ENCODE results near the gene SMPD4. TPM values are rescaled to one million over a fixed set of nuclear protein-coding genes. Genes with fewer than 3 reads are reported as not detected.
"Not testable (repeated sequence)": the region's sequence is repeated elsewhere in the genome, so short reads cannot be mapped to it uniquely, and the experiment has no call there.

SMPD4 gene
- total RNA-seq, 1 experiment from 2014 or later: 98.9 TPM

DNA sequence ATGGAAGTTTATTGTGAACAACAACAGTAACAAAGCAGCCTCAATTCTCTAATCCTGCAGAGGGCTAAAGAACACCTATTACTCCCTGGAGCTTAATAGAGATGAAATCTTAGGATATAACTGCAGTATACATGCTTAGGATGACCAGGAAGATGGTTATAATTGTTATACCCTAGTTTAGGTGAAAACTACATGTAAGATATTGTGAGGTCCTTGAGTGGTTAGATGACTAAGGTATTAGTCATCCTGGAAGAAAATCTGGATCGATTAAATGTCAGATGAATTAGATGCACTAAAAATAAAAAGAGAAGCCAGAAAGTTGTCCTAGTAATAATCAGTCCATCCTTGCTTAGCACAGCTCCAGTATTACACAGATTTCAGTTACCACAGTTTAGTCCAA is 39.1 kb upstream of the SMPD4 start:
- RAD21 ChIA-PET (ENCODE audit: low non-redundant PET in 1 of 2, low total read pairs in 2 of 2, uncharacterized antibody in 2 of 2, unreplicated experiment in 2 of 2); BruUV-seq (replicated peaks); H3K36me3 ChIP-seq (ENCODE audit: control insufficient read depth in 1 of 2, insufficient read depth in 2 of 2, low read length in 2 of 2); H2AFZ ChIP-seq (ENCODE audit: low read depth, low read length, poor library complexity, severe bottlenecking); DNase-seq (ENCODE audit: low read depth, low spot score); H3K4me3 ChIP-seq (replicated peaks in 1 of 2; ENCODE audit: low read depth in 1 of 2, low read length in 2 of 2); H3K79me2 ChIP-seq (ENCODE audit: insufficient read depth, low read length); POLR2A ChIA-PET; H3K27ac ChIP-seq (ENCODE audit: low read depth, low read length); H3K4me1 ChIP-seq (ENCODE audit: control insufficient read depth in 1 of 2, insufficient read depth in 2 of 2, low read length in 2 of 2); H3K9me3 ChIP-seq (ENCODE audit: control insufficient read depth in 1 of 2, insufficient read depth in 1 of 2, low read depth in 1 of 2, low read length in 2 of 2); H3K9me2 ChIP-seq (ENCODE audit: insufficient read depth); H4K20me1 ChIP-seq (ENCODE audit: insufficient read depth); intact Hi-C loops (cut with micrococcal nuclease); CTCF ChIA-PET; H3K27me3 ChIP-seq (ENCODE audit: insufficient read depth, low read length); H3K9ac ChIP-seq (ENCODE audit: low read length): not testable (repeated sequence)
- peak; percentile 61 for ATAC-seq
- TF ChIP-seq FOSL1 (IDR thresholded peaks at IDR 0.05; ENCODE audit: low read depth): 0 out of 2 replicates have a peak, but pooled peaks have one; percentile 20
- peak overlapping the region; percentile 47; the same call in 1 of the 2 replicates for H3K4me2 ChIP-seq (ENCODE audit: low read length)

DNA sequence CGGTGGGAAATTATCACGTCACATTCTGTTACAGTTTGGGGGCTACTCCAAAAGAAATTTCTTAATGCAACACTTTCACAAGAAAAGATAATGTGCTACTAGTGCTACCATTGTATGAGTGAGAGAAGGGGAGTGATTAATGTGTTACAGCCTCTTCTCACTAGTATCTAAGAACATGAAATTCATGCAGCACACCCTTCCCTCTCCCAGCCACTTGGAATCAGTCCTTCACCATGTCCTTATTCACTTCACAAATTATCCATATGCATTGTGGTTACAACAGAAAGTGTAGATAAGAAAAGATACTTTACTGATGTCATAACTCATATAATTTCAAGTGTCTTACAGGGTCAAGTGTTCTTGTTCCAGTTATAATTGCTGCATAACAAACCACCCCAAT is 37.7 kb upstream of the SMPD4 start:
- RAD21 ChIA-PET (ENCODE audit: low non-redundant PET in 1 of 2, low total read pairs in 2 of 2, uncharacterized antibody in 2 of 2, unreplicated experiment in 2 of 2); H3K4me1 ChIP-seq (ENCODE audit: control insufficient read depth in 1 of 2, insufficient read depth in 2 of 2, low read length in 2 of 2); DNase-seq (ENCODE audit: low read depth, low spot score); intact Hi-C loops (cut with micrococcal nuclease); H3K4me2 ChIP-seq (ENCODE audit: low read length); H3K36me3 ChIP-seq (ENCODE audit: control insufficient read depth in 1 of 2, insufficient read depth in 2 of 2, low read length in 2 of 2); H3K79me2 ChIP-seq (ENCODE audit: insufficient read depth, low read length); H3K9me3 ChIP-seq (ENCODE audit: control insufficient read depth in 1 of 2, insufficient read depth in 1 of 2, low read depth in 1 of 2, low read length in 2 of 2); H3K27me3 ChIP-seq (ENCODE audit: insufficient read depth, low read length); POLR2A ChIA-PET; ATAC-seq; H3K9me2 ChIP-seq (ENCODE audit: insufficient read depth); H3K9ac ChIP-seq (ENCODE audit: low read length); H3K4me3 ChIP-seq (replicated peaks in 1 of 2; ENCODE audit: low read depth in 1 of 2, low read length in 2 of 2); H4K20me1 ChIP-seq (ENCODE audit: insufficient read depth); CTCF ChIA-PET; BruUV-seq (replicated peaks); H2AFZ ChIP-seq (ENCODE audit: low read depth, low read length, poor library complexity, severe bottlenecking); H3K27ac ChIP-seq (ENCODE audit: low read depth, low read length): not testable (repeated sequence)

DNA sequence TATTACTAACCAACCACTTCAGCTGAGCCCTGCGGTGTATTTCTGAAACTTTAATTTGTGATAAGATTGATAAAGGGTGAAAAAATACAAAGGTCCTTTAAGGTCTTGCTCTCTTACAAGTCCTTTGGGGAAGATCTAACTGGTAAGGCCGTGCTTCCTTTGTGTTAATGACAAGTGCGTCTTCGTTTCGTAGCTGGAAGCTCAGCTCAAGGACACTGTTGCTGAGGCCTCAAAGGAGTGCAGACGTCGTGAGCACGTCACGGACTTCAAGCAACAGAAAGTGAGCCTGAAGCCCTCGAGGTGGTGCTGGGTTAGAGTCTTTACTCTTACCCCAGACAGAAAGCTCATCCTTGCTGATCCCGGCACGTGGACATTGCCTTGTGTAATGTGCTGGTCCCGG is 25.6 kb upstream of the SMPD4 start:
- H3K9me2 ChIP-seq (ENCODE audit: insufficient read depth); intact Hi-C loops (cut with micrococcal nuclease); H3K27me3 ChIP-seq (ENCODE audit: insufficient read depth, low read length); H3K9ac ChIP-seq (ENCODE audit: low read length); DNase-seq (ENCODE audit: low read depth, low spot score); H3K4me2 ChIP-seq (ENCODE audit: low read length); POLR2A ChIA-PET; H3K4me1 ChIP-seq (ENCODE audit: control insufficient read depth in 1 of 2, insufficient read depth in 2 of 2, low read length in 2 of 2); H2AFZ ChIP-seq (ENCODE audit: low read depth, low read length, poor library complexity, severe bottlenecking); CTCF ChIA-PET; ATAC-seq; H3K27ac ChIP-seq (ENCODE audit: low read depth, low read length); H4K20me1 ChIP-seq (ENCODE audit: insufficient read depth); BruUV-seq (replicated peaks); H3K36me3 ChIP-seq (ENCODE audit: control insufficient read depth in 1 of 2, insufficient read depth in 2 of 2, low read length in 2 of 2); H3K9me3 ChIP-seq (ENCODE audit: control insufficient read depth in 1 of 2, insufficient read depth in 1 of 2, low read depth in 1 of 2, low read length in 2 of 2); H3K4me3 ChIP-seq (replicated peaks in 1 of 2; ENCODE audit: low read depth in 1 of 2, low read length in 2 of 2); RAD21 ChIA-PET (ENCODE audit: low non-redundant PET in 1 of 2, low total read pairs in 2 of 2, uncharacterized antibody in 2 of 2, unreplicated experiment in 2 of 2); H3K79me2 ChIP-seq (ENCODE audit: insufficient read depth, low read length): not testable (repeated sequence)

DNA sequence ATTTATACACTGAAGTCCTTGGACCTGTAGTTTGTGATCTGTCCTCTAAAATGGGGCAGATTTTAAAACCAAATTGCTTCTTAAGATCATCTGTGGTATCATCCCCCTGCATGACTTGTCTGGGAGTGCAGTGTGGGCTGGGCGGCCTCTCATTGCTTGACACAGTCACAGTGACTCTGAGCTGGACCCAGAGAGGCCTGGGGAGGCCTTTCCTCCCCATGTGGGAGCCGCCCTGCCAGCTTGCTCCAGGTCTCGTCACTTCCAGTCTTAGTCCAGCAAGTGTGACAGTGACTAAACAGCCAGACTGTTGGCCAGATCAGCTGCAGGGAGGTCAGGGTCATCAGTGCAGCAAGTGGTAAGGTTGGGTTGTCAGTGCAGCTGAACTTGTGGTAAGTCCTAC is 21.7 kb upstream of the SMPD4 start:
- H3K4me2 ChIP-seq (ENCODE audit: low read length); BruUV-seq (replicated peaks); H4K20me1 ChIP-seq (ENCODE audit: insufficient read depth); H3K79me2 ChIP-seq (ENCODE audit: insufficient read depth, low read length); H3K9me3 ChIP-seq (ENCODE audit: control insufficient read depth in 1 of 2, insufficient read depth in 1 of 2, low read depth in 1 of 2, low read length in 2 of 2); H3K36me3 ChIP-seq (ENCODE audit: control insufficient read depth in 1 of 2, insufficient read depth in 2 of 2, low read length in 2 of 2); POLR2A ChIA-PET; H3K27ac ChIP-seq (ENCODE audit: low read depth, low read length); ATAC-seq; H3K4me3 ChIP-seq (replicated peaks in 1 of 2; ENCODE audit: low read depth in 1 of 2, low read length in 2 of 2); H3K9me2 ChIP-seq (ENCODE audit: insufficient read depth); RAD21 ChIA-PET (ENCODE audit: low non-redundant PET in 1 of 2, low total read pairs in 2 of 2, uncharacterized antibody in 2 of 2, unreplicated experiment in 2 of 2); H3K4me1 ChIP-seq (ENCODE audit: control insufficient read depth in 1 of 2, insufficient read depth in 2 of 2, low read length in 2 of 2); H3K9ac ChIP-seq (ENCODE audit: low read length); H3K27me3 ChIP-seq (ENCODE audit: insufficient read depth, low read length); CTCF ChIA-PET; DNase-seq (ENCODE audit: low read depth, low spot score); H2AFZ ChIP-seq (ENCODE audit: low read depth, low read length, poor library complexity, severe bottlenecking); intact Hi-C loops (cut with micrococcal nuclease): not testable (repeated sequence)

DNA sequence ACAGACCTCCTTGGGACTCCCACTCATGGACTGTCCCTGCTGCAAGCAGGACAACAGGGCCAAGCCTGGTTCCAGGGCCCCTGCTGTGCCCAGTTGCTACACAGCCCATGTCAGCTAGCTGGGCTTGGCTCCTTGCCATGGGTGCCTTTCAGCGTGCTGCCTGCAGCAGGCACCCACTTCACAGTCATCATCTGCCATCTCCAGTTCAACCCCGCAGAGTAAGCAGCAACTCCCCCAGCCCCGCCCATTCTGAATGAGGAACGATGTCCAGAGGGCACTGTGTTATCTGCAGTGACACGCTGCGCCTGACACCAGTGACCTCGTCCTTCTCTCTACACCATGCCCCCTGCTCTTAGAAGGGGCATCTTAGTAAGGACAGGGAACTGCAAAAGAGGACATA is 21.1 kb upstream of the SMPD4 start:
- RAD21 ChIA-PET (ENCODE audit: low non-redundant PET in 1 of 2, low total read pairs in 2 of 2, uncharacterized antibody in 2 of 2, unreplicated experiment in 2 of 2); H3K4me3 ChIP-seq (replicated peaks in 1 of 2; ENCODE audit: low read depth in 1 of 2, low read length in 2 of 2); intact Hi-C loops (cut with micrococcal nuclease); H3K36me3 ChIP-seq (ENCODE audit: control insufficient read depth in 1 of 2, insufficient read depth in 2 of 2, low read length in 2 of 2); H4K20me1 ChIP-seq (ENCODE audit: insufficient read depth); DNase-seq (ENCODE audit: low read depth, low spot score); H3K9me2 ChIP-seq (ENCODE audit: insufficient read depth); H3K4me1 ChIP-seq (ENCODE audit: control insufficient read depth in 1 of 2, insufficient read depth in 2 of 2, low read length in 2 of 2); H3K27me3 ChIP-seq (ENCODE audit: insufficient read depth, low read length); H3K9me3 ChIP-seq (ENCODE audit: control insufficient read depth in 1 of 2, insufficient read depth in 1 of 2, low read depth in 1 of 2, low read length in 2 of 2); H3K9ac ChIP-seq (ENCODE audit: low read length); POLR2A ChIA-PET; H3K79me2 ChIP-seq (ENCODE audit: insufficient read depth, low read length); BruUV-seq (replicated peaks); H3K27ac ChIP-seq (ENCODE audit: low read depth, low read length); H2AFZ ChIP-seq (ENCODE audit: low read depth, low read length, poor library complexity, severe bottlenecking); H3K4me2 ChIP-seq (ENCODE audit: low read length); CTCF ChIA-PET: not testable (repeated sequence)
- ATAC-seq: peak; percentile 82
